OCI-LY3 (cell line): ENCODE data around the gene ITGAE.

Experiments used
- CTCF ChIP-seq: fragments of 200-600, 300-600 bp; sonication (generic); IDR thresholded peaks from 2 replicates; pipeline ENCODE4 v1.5.1; 2014; ENCODE audit warnings: antibody characterized with exemption, low read length, low read depth
- EZH2phosphoT487 ChIP-seq: fragments of 200-600 bp; shearing (Covaris generic); IDR thresholded peaks from 2 replicates; pipeline ENCODE4 v1.6.1; 2018; ENCODE audit warnings: antibody characterized with exemption, mixed run types, low read depth

- peak; percentile 16 for TF ChIP-seq CTCF
- TF ChIP-seq EZH2phosphoT487 = no peak
Observed at GRCh38 chr17:3691617-3692067, 109.3 kb downstream of the ITGAE start.
